ENCODE results near the gene CTSK. TPM values are rescaled to one million over a fixed set of nuclear protein-coding genes. Genes with fewer than 3 reads are reported as not detected.
A peak's percentile ranks its signal among the peaks of the same experiment; 100 is the strongest.

CTSK gene
- total RNA-seq, 6 experiments from 2014 or later = 1.5 to 3.8 (median 2.6) TPM

- H3K27ac ChIP-seq = no peak overlapping the region
- WGBS (ENCODE audit: insufficient coverage, low coverage, low lambda C conversion rate, missing lambda C conversion rate) = 86% methylated on average over 4 of the region's 4 CpGs
- intact Hi-C loops (cut with DNase I) = loop anchor here in 1 of 2 donors (10.0 kb wide), 1 partner anchor 57 kb away; no protein-coding TSS in a partner anchor
- no peaks in the 10 kb centered on the region for H3K4me1 ChIP-seq
- no peaks in the 10 kb centered on the region for H3K9me3 ChIP-seq
- no peaks in the 10 kb centered on the region for H3K27me3 ChIP-seq
- DNase-seq (no peak), ATAC-seq (peak; percentile 54 to 69 (median 61))
- H3K36me3 ChIP-seq = no peaks in the 10 kb centered on the region
- TF ChIP-seq CTCF (IDR thresholded peaks at IDR 0.05) (no peak), POLR2A (IDR thresholded peaks at IDR 0.05) (no peak)
- no peak overlapping the region for H3K4me3 ChIP-seq
Measured at GRCh38 chr1:150791585-150791984, 16.5 kb downstream of the CTSK start.

- Histone ChIP-seq H3K36me3 (no peaks in the 10 kb centered on the region), H3K27me3 (no peaks in the 10 kb centered on the region), H3K4me1 (no peaks in the 10 kb centered on the region), H3K4me3 (no peak overlapping the region), H3K9me3 (no peaks in the 10 kb centered on the region), H3K27ac (no peak overlapping the region)
- WGBS (ENCODE audit: insufficient coverage, low coverage, low lambda C conversion rate, missing lambda C conversion rate) = 59% methylated on average over 4 of the region's 4 CpGs
- TF ChIP-seq CTCF (IDR thresholded peaks at IDR 0.05) (no peak), POLR2A (IDR thresholded peaks at IDR 0.05) (no peak)
- ATAC-seq (peak; percentile 28 to 63 (median 46)), DNase-seq (no peak)
- intact Hi-C loops (cut with DNase I) = no loop called here
Measured at GRCh38 chr1:150789396-150789795, 18.7 kb downstream of the CTSK start.

GRCh38 chr1:150788946-150789345 lies 19.1 kb downstream of the CTSK start:
- ATAC-seq (no peak), DNase-seq (no peak)
- Histone ChIP-seq H3K4me3 (no peak overlapping the region), H3K9me3 (no peaks in the 10 kb centered on the region), H3K27ac (no peak overlapping the region), H3K36me3 (no peaks in the 10 kb centered on the region), H3K4me1 (no peaks in the 10 kb centered on the region), H3K27me3 (no peaks in the 10 kb centered on the region)
- WGBS (ENCODE audit: insufficient coverage, low coverage, low lambda C conversion rate, missing lambda C conversion rate) = 91% methylated on average over 4 of the region's 4 CpGs
- no peak for TF ChIP-seq POLR2A (IDR thresholded peaks at IDR 0.05)
- TF ChIP-seq CTCF (IDR thresholded peaks at IDR 0.05) = no peak
- intact Hi-C loops (cut with DNase I) = no loop called here

GRCh38 chr1:150787455-150787854 lies 20.6 kb downstream of the CTSK start:
- Histone ChIP-seq H3K4me1 (no peaks in the 10 kb centered on the region), H3K4me3 (no peak overlapping the region), H3K9me3 (no peaks in the 10 kb centered on the region), H3K27ac (no peak overlapping the region), H3K36me3 (no peaks in the 10 kb centered on the region), H3K27me3 (no peaks in the 10 kb centered on the region)
- DNase-seq = no peak
- no peak for ATAC-seq
- intact Hi-C loops (cut with DNase I) = no loop called here
- TF ChIP-seq CTCF (IDR thresholded peaks at IDR 0.05) (no peak), POLR2A (IDR thresholded peaks at IDR 0.05) (no peak)

- no peak overlapping the region for H3K4me3 ChIP-seq
- no peaks in the 10 kb centered on the region for H3K4me1 ChIP-seq
- WGBS (ENCODE audit: insufficient coverage, low coverage, low lambda C conversion rate, missing lambda C conversion rate) = 71% methylated on average over 2 of the region's 3 CpGs
- DNase-seq (no peak), ATAC-seq (no peak)
- no peaks in the 10 kb centered on the region for H3K9me3 ChIP-seq
- intact Hi-C loops (cut with DNase I) = no loop called here
- H3K36me3 ChIP-seq = no peaks in the 10 kb centered on the region
- H3K27me3 ChIP-seq = no peaks in the 10 kb centered on the region
- no peak overlapping the region for H3K27ac ChIP-seq
- TF ChIP-seq POLR2A (IDR thresholded peaks at IDR 0.05) = no peak
- TF ChIP-seq CTCF (IDR thresholded peaks at IDR 0.05) = no peak
Measured at GRCh38 chr1:150780510-150780909, 27.6 kb downstream of the CTSK start.
